Neuronal stem cell (in vitro differentiated cells): ENCODE results near the gene ABCB11.

Experiments used
- DNase-seq: peaks from one replicate; pipeline ENCODE4 v3.0.0-alpha.2; 2013; ENCODE audit warnings: low spot score
- H2AFZ ChIP-seq: one replicate; pipeline ENCODE4 v1.6.1; 2013; ENCODE audit warnings: mild to moderate bottlenecking, low read length, inconsistent platforms
- H2AK5ac ChIP-seq: 2 replicates; pipeline ENCODE4 v1.6.1; 2013; ENCODE audit warnings: low read depth, mild to moderate bottlenecking, inconsistent platforms, low read length, moderate library complexity, mixed read lengths
- H2BK120ac ChIP-seq: 2 replicates; pipeline ENCODE4 v1.6.1; 2013; ENCODE audit warnings: low read depth, mild to moderate bottlenecking, inconsistent platforms, low read length, moderate library complexity, mixed read lengths
- H2BK12ac ChIP-seq: one replicate; pipeline ENCODE4 v1.6.1; 2013; ENCODE audit warnings: low read length, inconsistent platforms
- H2BK15ac ChIP-seq: 2 replicates; pipeline ENCODE4 v1.6.1; 2013; ENCODE audit warnings: mild to moderate bottlenecking, low read length, inconsistent platforms, mixed read lengths
- H2BK5ac ChIP-seq: one replicate; pipeline ENCODE4 v1.6.1; 2013; ENCODE audit warnings: inconsistent platforms, mild to moderate bottlenecking, low read length, moderate library complexity
- H3K14ac ChIP-seq: one replicate; pipeline ENCODE4 v1.6.1; 2013; ENCODE audit warnings: low read length, inconsistent platforms
- H3K18ac ChIP-seq: 2 replicates; pipeline ENCODE4 v1.6.1; 2013; ENCODE audit warnings: low read length, inconsistent platforms
- H3K23ac ChIP-seq: 2 replicates; pipeline ENCODE4 v1.6.1; 2013; ENCODE audit warnings: low read depth, mild to moderate bottlenecking, mixed read lengths, low read length, inconsistent platforms; ENCODE audit not compliant: poor library complexity
- H3K27ac ChIP-seq: replicated peaks from 3 replicates; pipeline ENCODE4 v1.5.1; 2013; ENCODE audit warnings: low read length, inconsistent platforms
- H3K27me3 ChIP-seq, 3 experiments: 2 replicates each; pipeline ENCODE4 v1.6.1; 2013; ENCODE audit warnings: low read length in 3 of 3, mild to moderate bottlenecking in 2 of 3, inconsistent platforms in 1 of 3, low read depth in 1 of 3, mixed read lengths in 1 of 3, moderate library complexity in 1 of 3; ENCODE audit not compliant: control insufficient read depth in 3 of 3, insufficient read depth in 3 of 3
- H3K36me3 ChIP-seq, 2 donors: replicated peaks in 1 of 2; 2 replicates each; pipeline ENCODE4 v1.6.1; 2013; ENCODE audit warnings: low read length in 2 of 2; ENCODE audit not compliant: control insufficient read depth in 2 of 2, insufficient read depth in 2 of 2
- H3K4ac ChIP-seq: 2 replicates; pipeline ENCODE4 v1.6.1; 2013; ENCODE audit warnings: inconsistent platforms, mild to moderate bottlenecking, low read length, moderate library complexity
- H3K4me1 ChIP-seq, 2 donors: 1 replicate in 1 of 2; 2 replicates in 1 of 2; pipeline ENCODE4 v1.6.1; 2013; ENCODE audit warnings: low read length in 2 of 2, low read depth in 1 of 2; ENCODE audit not compliant: control insufficient read depth in 2 of 2, insufficient read depth in 1 of 2
- H3K4me2 ChIP-seq: one replicate; pipeline ENCODE4 v1.6.1; 2013; ENCODE audit warnings: mild to moderate bottlenecking, low read length, inconsistent platforms; ENCODE audit not compliant: insufficient read depth, poor library complexity, severe bottlenecking
- H3K4me3 ChIP-seq, 2 donors: 2 replicates each; pipeline ENCODE4 v1.5.1; 2013; ENCODE audit warnings: low read length in 2 of 2, mild to moderate bottlenecking in 2 of 2, inconsistent platforms in 1 of 2, moderate library complexity in 1 of 2
- H3K79me1 ChIP-seq: one replicate; pipeline ENCODE4 v1.6.1; 2013; ENCODE audit warnings: low read depth, mild to moderate bottlenecking, inconsistent platforms, low read length, moderate library complexity
- H3K9ac ChIP-seq: one replicate; pipeline ENCODE4 v1.6.1; 2013; ENCODE audit warnings: mild to moderate bottlenecking, low read depth, low read length, inconsistent platforms; ENCODE audit not compliant: poor library complexity
- H3K9me3 ChIP-seq, 2 donors: replicated peaks in 1 of 2; 2 replicates each; pipeline versions ENCODE3 to v1.6.1; 2013; ENCODE audit warnings: low read length in 2 of 2, mild to moderate bottlenecking in 2 of 2, inconsistent platforms in 1 of 2, low read depth in 1 of 2, mixed read lengths in 1 of 2, moderate library complexity in 1 of 2; ENCODE audit not compliant: control insufficient read depth in 2 of 2, insufficient read depth in 1 of 2
- H4K8ac ChIP-seq: one replicate; pipeline ENCODE4 v1.6.1; 2013; ENCODE audit warnings: low read depth, mild to moderate bottlenecking, inconsistent platforms, low read length, moderate library complexity
- H4K91ac ChIP-seq: one replicate; pipeline ENCODE4 v1.6.1; 2013; ENCODE audit warnings: low read length, low read depth, mild to moderate bottlenecking, inconsistent platforms; ENCODE audit not compliant: poor library complexity
- WGBS, 2 donors: extraction: QIAGEN DNeasy Blood & Tissue Kit; methylation state at CpG; one replicate each; pipeline ENCODE4 v1.1.7; 2013; ENCODE audit warnings: missing lambda C conversion rate in 2 of 2, mixed read lengths in 1 of 2; ENCODE audit not compliant: insufficient read length in 2 of 2, insufficient replicate concordance in 1 of 2; ENCODE audit errors: extremely low coverage in 2 of 2; 5-methylcytosine and 5-hydroxymethylcytosine counted together

ABCB11 gene

GRCh38 chr2:168912466-168912865 is 118.7 kb downstream of the ABCB11 start:
- H3K14ac ChIP-seq: no peak overlapping the region
- no peak overlapping the region for H2AFZ ChIP-seq
- H3K4me3 ChIP-seq: no peak overlapping the region
- no peak overlapping the region for H2BK15ac ChIP-seq
- no peak overlapping the region for H3K9ac ChIP-seq
- peaks cover 6 to 10% of the 10 kb centered on the region in 2 donors for H3K4me1 ChIP-seq
- H4K8ac ChIP-seq: no peak overlapping the region
- H2BK5ac ChIP-seq: no peak overlapping the region
- no peaks in the 10 kb centered on the region for H3K27me3 ChIP-seq
- no peak overlapping the region for H2BK120ac ChIP-seq
- no peak overlapping the region for H2AK5ac ChIP-seq
- H4K91ac ChIP-seq: no peak overlapping the region
- no peak overlapping the region for H3K18ac ChIP-seq
- H3K27ac ChIP-seq: no peak overlapping the region
- no CpG with 5 or more reads among the region's 6 CpGs for WGBS, 2 donors
- no peak overlapping the region for H3K4me2 ChIP-seq
- DNase-seq: no peak
- H3K79me1 ChIP-seq: no peaks in the 10 kb centered on the region
- no peaks in the 10 kb centered on the region for H3K36me3 ChIP-seq
- H3K4ac ChIP-seq: no peak overlapping the region
- no peak overlapping the region for H3K23ac ChIP-seq
- H3K9me3 ChIP-seq: peaks cover 6 to 9% of the 10 kb centered on the region in 2 donors
- no peak overlapping the region for H2BK12ac ChIP-seq

- no peak for DNase-seq
- Histone ChIP-seq H2AK5ac (no peak overlapping the region), H2BK5ac (no peak overlapping the region), H3K4me3 (no peak overlapping the region), H2BK15ac (no peak overlapping the region), H3K9ac (no peak overlapping the region), H4K8ac (no peak overlapping the region), H3K4ac (no peak overlapping the region), H2AFZ (no peak overlapping the region), H3K4me1 (peaks cover 6 to 10% of the 10 kb centered on the region in 2 donors), H3K79me1 (no peaks in the 10 kb centered on the region), H3K18ac (no peak overlapping the region), H3K23ac (no peak overlapping the region), H3K27ac (no peak overlapping the region), H3K9me3 (no peaks in the 10 kb centered on the region), H3K4me2 (no peak overlapping the region), H2BK12ac (no peak overlapping the region), H3K14ac (no peak overlapping the region), H3K27me3 (no peaks in the 10 kb centered on the region), H2BK120ac (no peak overlapping the region), H3K36me3 (no peaks in the 10 kb centered on the region), H4K91ac (no peak overlapping the region)
- no CpG with 5 or more reads among the region's 5 CpGs for WGBS, 2 donors
Observed at GRCh38 chr2:168910330-168910729, 120.8 kb downstream of the ABCB11 start.

GRCh38 chr2:168907940-168908662 is 123.0 kb downstream of the ABCB11 start:
- no peak overlapping the region for H3K27ac ChIP-seq
- H3K9me3 ChIP-seq: no peaks in the 10 kb centered on the region
- peaks cover 0 to 6% of the 10 kb centered on the region in 2 donors for H3K4me1 ChIP-seq
- no peak overlapping the region for H3K23ac ChIP-seq
- no peak overlapping the region for H2AK5ac ChIP-seq
- H2AFZ ChIP-seq: peak overlapping the region; percentile 40
- H3K4me3 ChIP-seq: no peak overlapping the region
- DNase-seq: no peak
- no peak overlapping the region for H2BK120ac ChIP-seq
- WGBS, 2 donors: no CpG with 5 or more reads among the region's 8 CpGs
- no peaks in the 10 kb centered on the region for H3K36me3 ChIP-seq
- H3K27me3 ChIP-seq: no peaks in the 10 kb centered on the region
- H2BK15ac ChIP-seq: no peak overlapping the region
- H3K18ac ChIP-seq: no peak overlapping the region
- no peak overlapping the region for H3K9ac ChIP-seq
- no peak overlapping the region for H3K4me2 ChIP-seq
- no peak overlapping the region for H4K8ac ChIP-seq
- no peak overlapping the region for H4K91ac ChIP-seq
- H3K14ac ChIP-seq: no peak overlapping the region
- H2BK5ac ChIP-seq: no peak overlapping the region
- H3K79me1 ChIP-seq: no peaks in the 10 kb centered on the region
- H2BK12ac ChIP-seq: no peak overlapping the region
- no peak overlapping the region for H3K4ac ChIP-seq

GRCh38 chr2:168904358-168904757 is 126.8 kb downstream of the ABCB11 start:
- Histone ChIP-seq H3K36me3 (no peaks in the 10 kb centered on the region), H3K9ac (no peak overlapping the region), H3K27me3 (no peaks in the 10 kb centered on the region), H2BK12ac (no peak overlapping the region), H4K91ac (no peak overlapping the region), H3K9me3 (no peaks in the 10 kb centered on the region), H2BK15ac (no peak overlapping the region), H3K4me1 (peaks cover 0 to 6% of the 10 kb centered on the region in 2 donors), H2BK5ac (no peak overlapping the region), H3K4me2 (no peak overlapping the region), H3K18ac (no peak overlapping the region), H3K23ac (no peak overlapping the region), H2AFZ (no peak overlapping the region), H3K4ac (no peak overlapping the region), H4K8ac (no peak overlapping the region), H3K4me3 (no peak overlapping the region), H3K14ac (no peak overlapping the region), H2AK5ac (no peak overlapping the region), H3K79me1 (no peaks in the 10 kb centered on the region), H2BK120ac (no peak overlapping the region), H3K27ac (no peak overlapping the region)
- DNase-seq: no peak
- no CpG with 5 or more reads among the region's 3 CpGs for WGBS, 2 donors
